ENCODE results near the gene TOMM5.

The TOMM5 gene

GRCh38 chr9:37592108-37592951, at the start of gene TOMM5:
Gene TOMM5 (minus strand): TSS chr9:37592597. CDS start chr9:37592532, 65 bp downstream.
- DNase-seq = peak; percentile 78

DNA sequence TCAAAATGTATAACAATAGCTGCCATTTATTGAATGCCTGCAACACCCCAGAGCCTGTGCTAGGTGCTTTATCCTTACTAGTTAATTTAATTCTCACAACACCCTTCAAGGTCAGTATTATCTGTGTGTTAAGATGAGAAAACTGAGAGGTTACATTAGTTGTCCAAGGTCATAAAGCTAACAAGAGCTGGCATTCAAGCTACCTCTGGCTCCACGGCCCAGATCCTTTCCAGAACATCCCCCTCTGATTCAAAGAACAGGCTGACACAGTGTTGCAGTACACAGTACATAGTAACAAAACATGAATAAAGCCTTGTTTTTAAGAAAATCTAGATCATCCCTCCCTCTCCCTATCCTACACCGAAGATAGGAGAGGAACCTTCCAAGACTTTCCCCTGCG, 48.9 kb upstream of the TOMM5 start:
- no peak for DNase-seq

DNA sequence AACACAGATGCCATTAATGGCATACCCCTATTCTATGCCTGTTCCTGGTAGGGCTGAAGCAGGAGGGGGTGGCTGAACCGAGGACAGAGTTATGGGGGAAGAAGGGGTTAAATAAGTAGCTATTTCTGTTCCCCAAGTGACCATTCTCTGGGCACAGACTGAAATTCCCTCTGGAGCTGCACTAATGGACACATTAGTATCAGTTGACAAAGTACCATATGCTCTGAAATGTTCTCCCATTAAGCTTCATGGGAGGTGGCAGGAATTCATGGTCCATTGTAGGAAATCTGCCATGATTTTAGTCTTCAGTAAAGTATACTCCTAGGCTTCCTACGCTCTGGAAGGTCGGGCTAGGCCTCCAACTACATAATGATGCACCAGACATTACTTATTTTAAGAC, 47.8 kb upstream of the TOMM5 start:
- DNase-seq = no peak

DNA sequence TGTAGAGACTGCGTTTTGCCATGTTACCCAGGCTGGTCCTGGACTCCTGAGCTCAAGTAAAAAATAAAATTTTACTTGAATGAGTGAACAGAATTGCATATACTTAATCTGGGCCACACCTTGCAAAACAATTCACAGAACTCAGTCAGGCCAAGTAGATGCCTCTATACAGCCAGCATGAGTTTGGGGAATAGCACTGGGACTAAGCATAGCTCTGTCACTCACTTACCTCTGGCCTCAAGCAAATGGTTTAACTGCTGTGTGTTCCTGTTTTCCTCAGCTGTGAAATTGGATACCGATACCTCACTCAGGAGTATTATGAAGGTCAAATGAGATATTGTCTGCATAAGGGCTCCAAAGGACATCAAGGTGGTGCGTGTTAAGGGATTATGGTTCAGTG, 47.4 kb upstream of the TOMM5 start:
- no peak for DNase-seq

- no peak for DNase-seq
These were observed 46.8 kb upstream of the TOMM5 start for GRCh38 chr9:37639109-37639762.

DNA sequence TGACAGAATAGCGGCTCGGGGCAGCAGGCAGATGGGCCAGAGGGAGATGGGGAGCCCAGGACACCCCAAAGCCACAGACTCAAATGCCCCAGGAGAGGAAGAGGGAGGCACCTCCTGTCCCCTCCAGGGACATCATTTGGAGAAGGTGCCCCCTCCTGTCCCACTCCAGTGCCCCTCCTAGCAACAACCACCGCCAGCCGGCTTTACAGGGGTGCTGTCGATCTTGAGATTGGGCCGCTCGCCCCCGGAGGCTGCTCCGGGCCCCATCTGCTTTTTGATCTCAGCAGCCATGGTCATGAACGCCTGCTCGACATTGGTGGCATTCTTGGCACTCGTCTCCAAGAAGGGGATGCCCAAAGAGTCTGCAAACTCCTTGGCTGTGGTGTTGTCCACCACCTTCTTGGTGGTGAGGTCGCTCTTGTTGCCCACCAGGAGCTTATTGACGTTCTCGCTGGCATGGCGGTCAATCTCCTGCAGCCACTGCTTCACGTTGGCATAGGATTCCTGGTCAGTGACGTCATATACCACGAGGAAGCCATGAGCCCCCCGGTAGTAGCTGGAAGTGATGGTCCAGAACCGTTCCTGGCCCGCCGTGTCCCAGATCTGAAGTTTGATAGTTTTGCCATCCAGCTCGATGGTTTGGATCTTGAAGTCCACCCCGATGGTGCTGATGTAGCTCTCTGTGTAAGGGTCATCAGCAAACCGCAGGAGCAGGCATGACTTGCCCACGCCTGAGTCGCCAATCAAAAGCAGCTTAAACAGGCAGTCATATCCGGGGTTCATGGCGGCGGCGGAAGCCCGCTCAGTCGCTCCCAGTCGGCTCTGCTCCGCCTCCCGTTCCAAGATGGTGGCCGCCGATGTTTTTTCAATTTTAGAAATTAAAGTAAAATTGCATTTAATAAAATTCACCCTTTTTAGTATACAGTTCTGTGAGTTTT, 44.4 kb upstream of the TOMM5 start:
- no peak for DNase-seq

- no peak for DNase-seq
These were observed 43.4 kb upstream of the TOMM5 start for GRCh38 chr9:37635808-37636207.

GRCh38 chr9:37632479-37632878, 40.1 kb upstream of the TOMM5 start:
- DNase-seq = no peak

DNA sequence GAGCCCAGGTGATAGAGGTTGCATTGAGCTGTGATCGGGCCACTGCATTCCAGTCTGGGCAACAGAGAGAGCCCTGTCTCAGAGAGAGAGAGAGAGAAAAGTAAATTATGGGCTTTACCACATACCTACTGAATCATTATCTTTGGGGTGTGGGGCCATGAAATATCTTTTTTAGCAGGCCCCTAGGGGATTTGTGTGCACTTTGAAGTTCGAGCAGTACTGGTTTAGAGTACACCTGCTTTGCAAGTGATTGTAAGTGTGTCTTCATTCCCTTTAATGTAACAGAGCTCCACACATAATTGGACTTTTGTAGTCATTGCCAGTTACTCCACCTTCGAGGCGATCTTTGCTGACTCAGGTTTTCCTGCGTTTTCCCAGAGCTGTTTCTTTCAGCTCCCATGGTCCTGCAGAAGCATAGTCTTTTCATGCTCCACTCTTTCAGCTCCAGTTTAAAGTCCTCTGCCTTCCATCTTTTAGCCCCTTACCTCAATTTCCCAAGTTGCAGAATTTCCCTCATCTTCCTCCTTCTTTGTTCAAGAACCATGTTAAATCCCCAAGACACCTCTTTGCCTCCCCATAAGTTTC, 34.4 kb upstream of the TOMM5 start:
- DNase-seq = no peak

- no peak for DNase-seq
These were observed 33.4 kb upstream of the TOMM5 start for GRCh38 chr9:37625758-37626147.

DNA sequence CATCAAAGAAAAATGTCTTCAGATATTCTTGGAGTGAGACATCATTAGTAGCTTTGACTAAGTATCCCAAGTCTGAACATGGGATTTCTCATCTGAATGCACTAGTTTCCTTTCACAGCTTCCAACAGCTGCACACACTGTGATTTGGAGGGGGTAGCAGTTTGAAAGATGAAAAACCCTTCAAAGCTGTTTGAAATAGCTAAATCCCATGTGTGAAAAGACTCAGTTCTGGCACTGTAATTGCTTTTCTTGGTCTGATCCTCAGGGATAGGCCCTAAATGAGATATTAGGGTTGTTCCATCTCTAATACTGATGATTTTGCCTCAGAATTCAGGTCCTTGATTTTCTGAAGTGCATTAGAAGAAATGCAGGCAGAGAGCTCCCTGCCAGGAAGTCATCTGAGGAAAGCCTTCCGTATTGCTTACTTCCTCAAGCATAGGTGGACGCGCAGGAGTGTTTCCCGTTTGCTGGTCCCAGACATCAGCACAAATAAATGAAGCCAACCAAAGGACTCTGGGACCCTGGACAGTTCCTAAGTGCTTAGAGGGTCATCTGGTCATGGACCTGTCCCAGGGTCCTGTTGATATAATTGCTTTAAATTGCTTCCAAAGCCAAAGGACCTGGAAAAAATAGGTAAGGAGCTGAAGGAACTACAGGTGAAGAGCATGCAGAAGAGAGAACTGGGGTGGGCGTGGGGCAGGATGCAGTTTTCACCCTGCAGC, 32.8 kb upstream of the TOMM5 start:
- no peak for DNase-seq

DNA sequence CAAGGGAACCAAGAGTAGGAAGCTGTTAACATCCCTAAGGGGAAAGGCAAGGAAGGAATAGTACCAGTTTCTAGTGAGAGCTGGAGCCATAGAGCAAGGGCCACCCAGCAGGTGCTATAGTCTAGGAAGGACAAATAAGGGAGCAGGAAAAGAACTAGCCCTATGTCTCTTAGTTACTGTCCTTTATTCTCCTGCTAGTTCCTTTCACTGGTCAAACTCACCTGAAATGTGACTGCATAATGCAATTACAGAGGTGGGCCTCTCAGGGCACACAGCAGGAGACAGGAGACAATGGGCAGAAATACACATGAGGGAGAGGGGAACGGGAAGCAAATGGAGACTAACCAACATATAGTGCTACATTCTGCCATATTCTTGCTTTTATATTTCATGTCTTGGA, 31.7 kb upstream of the TOMM5 start:
- no peak for DNase-seq

- no peak for DNase-seq
These were observed 30.9 kb upstream of the TOMM5 start for GRCh38 chr9:37623267-37623666.

DNA sequence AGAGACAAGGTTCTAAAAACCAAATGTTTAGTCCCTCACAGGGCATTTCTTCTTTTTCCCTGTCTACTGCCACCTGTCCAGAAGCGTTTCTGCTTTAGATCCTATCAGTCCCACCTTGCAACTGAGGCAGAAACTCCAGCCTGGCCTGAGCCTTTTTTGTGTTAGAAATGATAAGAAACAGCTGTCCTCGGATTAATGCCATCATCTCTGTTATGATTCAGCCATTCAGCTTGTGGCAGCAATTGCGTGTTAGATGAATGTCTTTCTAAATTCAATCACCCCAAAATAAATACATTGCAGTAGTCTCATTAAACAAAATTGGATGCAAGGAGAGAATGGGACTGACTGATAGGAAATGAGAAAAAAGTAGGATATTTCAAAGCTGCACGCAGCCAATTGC, 30.1 kb upstream of the TOMM5 start:
- no peak for DNase-seq

- DNase-seq = no peak
These were observed 29.1 kb upstream of the TOMM5 start for GRCh38 chr9:37621273-37622121.

DNA sequence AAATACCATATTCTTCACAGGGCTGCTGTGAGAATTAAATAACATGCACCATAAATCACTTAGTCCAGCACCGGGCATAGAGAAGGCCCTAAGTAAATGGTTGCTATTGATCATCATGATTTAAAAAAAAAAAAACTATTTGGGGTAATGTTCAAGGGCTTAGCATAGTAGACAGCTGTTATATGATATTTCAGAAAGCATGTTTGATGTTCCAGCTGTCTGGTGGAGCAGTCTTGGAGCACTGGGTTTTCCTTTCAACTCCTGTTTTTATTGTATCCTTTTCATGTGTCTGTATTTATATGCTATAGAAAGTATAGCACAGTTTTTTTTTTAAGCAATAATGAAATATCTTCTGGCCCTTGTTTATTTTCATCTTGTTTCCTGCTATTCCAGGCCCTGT, 28.0 kb upstream of the TOMM5 start:
- DNase-seq = no peak

GRCh38 chr9:37619806-37620205, 27.4 kb upstream of the TOMM5 start:
- DNase-seq = no peak

DNA sequence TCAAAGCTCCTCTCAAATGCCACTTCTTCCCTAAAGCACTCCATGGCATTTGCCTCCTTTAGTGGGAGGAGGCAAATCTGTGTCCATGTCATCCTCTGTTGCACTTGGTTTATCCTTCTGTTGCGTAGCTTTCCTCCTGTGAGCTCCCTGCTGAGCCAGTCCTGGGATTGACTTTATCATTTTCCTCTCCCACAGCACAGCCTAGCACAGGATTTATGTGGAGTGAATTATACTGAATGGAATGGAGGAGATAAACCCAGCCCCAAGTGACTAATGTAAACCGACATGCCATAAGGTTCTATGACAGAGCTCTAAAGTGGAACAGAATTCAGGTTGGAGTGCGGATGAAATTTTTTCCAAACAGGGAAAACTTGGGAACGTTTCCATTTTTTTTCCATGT, 26.4 kb upstream of the TOMM5 start:
- no peak for DNase-seq

DNA sequence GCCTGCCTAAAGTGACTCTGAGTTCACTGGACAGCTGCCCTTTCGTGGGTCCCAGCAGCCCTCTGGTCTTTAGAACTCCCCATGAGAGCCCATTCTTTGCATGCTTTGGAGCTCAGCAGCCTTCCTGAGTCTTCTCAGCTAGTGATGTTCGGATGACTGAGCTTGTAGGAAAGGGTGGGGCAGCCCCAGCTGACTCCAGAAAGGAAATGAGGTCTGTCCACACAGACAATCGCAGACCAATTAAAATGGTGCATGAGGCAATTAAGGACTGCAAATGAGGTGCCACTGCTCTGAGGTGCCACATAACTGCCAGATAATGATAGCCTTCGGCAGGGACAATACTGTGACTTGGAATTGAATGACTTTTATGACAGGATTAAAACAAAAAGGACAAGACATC, 25.4 kb upstream of the TOMM5 start:
- DNase-seq = no peak

- DNase-seq = no peak
These were observed 24.8 kb upstream of the TOMM5 start for GRCh38 chr9:37617161-37617560.

DNA sequence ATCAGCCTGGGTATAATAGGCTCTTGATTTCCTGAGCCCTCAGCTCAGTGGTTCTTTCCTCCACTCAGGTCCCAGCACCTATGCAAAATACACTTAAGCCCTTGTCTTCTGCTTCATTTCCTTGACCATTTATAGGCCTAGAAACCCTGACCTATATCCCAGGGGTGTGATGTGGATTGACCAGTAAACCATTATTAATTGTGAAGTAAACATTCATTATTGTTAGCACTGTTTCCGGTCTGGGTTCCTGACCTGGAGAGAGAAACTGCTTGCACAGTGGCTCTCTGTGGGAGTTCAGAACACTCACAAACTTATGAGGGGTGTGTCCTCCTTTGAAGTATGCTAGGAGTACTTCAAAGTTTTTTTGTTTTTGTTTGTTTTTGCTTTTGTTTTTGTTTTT, 19.6 kb upstream of the TOMM5 start:
- DNase-seq = no peak

Data from NCI-H2107 (cell line).